Mucosa of rectum (tissue), 2 donors: ENCODE data around the gene BTC.

ENCODE experiments used
- H3K27ac ChIP-seq, 2 donors: one replicate each; pipeline ENCODE4 v1.7.0; 2013; ENCODE audit warnings: inconsistent platforms in 2 of 2, low read depth in 2 of 2, low read length in 2 of 2
- H3K27me3 ChIP-seq, 2 donors: one replicate each; pipeline ENCODE4 v1.7.0; 2013; ENCODE audit warnings: low read length in 2 of 2; ENCODE audit not compliant: control insufficient read depth in 2 of 2, insufficient read depth in 2 of 2
- H3K36me3 ChIP-seq, 2 donors: one replicate each; pipeline ENCODE4 v1.7.0; 2013; ENCODE audit warnings: low read length in 2 of 2; ENCODE audit not compliant: control insufficient read depth in 2 of 2, insufficient read depth in 2 of 2
- H3K4me1 ChIP-seq, 2 donors: one replicate each; pipeline ENCODE4 v1.7.0; 2013; ENCODE audit warnings: low read length in 2 of 2, mild to moderate bottlenecking in 1 of 2; ENCODE audit not compliant: control insufficient read depth in 2 of 2, insufficient read depth in 2 of 2
- H3K4me3 ChIP-seq, 2 donors: one replicate each; pipeline ENCODE4 v1.7.0; 2013; ENCODE audit warnings: low read length in 2 of 2
- H3K9ac ChIP-seq, 2 donors: one replicate each; pipeline ENCODE4 v1.7.0; 2013; ENCODE audit warnings: low read length in 2 of 2, low read depth in 1 of 2, mild to moderate bottlenecking in 1 of 2
- H3K9me3 ChIP-seq, 2 donors: one replicate each; pipeline ENCODE4 v1.7.0; 2013; ENCODE audit warnings: low read length in 2 of 2; ENCODE audit not compliant: control insufficient read depth in 2 of 2
- donor health status: healthy.
- donor health status: Normal muscosa, but diverticular disease.

BTC gene

DNA sequence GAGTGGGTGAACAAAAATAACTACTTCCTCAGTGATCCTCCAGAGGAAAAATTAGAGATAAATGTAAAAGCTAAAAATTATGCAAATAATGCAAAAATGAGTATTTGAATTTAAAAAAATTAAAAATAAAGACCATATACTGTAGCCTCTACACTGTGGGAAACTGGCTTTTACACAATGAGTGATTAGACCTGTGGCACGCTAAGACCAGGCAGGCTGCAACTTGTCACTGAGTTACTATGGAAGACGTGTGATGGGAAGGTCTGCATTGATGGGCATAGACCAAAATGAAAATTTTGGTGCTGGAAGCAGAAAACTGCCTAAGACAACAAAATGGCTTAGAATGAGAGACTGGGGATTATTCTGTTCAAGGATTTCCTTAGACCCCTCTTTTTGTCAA is 30.2 kb downstream of the BTC start:
- Histone ChIP-seq H3K4me1 (no peaks in the 10 kb centered on the region), H3K9ac (no peak overlapping the region), H3K4me3 (no peak overlapping the region), H3K27ac (no peak overlapping the region), H3K9me3 (no peaks in the 10 kb centered on the region), H3K27me3 (no peaks in the 10 kb centered on the region), H3K36me3 (no peaks in the 10 kb centered on the region)

DNA sequence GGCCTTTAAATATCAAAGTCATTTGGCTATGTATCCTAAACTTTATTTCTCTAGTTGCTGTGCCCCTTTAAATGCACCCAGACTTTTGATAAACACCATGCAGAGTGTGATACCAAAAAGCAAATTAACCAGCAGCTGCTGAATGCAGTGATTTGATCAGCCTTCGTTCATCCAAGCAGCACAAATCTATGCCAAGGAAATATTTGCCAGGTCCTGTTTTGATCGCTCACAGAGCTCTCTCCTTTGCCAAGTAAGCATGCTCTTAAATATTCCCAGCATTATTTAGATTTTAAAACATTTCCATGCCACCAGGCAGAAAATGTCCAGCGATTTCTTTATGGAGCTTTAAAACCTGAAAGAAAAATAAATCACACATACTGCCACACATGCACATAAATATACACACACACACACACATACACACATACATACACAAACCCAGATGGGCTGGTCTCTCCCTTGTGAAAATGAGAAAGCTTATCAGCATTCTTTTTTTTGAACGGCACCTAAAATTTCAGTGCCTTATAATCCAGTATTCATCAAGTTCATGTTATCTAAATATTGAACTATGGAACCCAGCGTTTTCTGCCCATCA is 35.7 kb downstream of the BTC start:
- Histone ChIP-seq H3K9me3 (no peaks in the 10 kb centered on the region), H3K4me3 (no peak overlapping the region), H3K36me3 (no peaks in the 10 kb centered on the region), H3K9ac (no peak overlapping the region), H3K27ac (no peak overlapping the region), H3K27me3 (no peaks in the 10 kb centered on the region), H3K4me1 (no peaks in the 10 kb centered on the region)

DNA sequence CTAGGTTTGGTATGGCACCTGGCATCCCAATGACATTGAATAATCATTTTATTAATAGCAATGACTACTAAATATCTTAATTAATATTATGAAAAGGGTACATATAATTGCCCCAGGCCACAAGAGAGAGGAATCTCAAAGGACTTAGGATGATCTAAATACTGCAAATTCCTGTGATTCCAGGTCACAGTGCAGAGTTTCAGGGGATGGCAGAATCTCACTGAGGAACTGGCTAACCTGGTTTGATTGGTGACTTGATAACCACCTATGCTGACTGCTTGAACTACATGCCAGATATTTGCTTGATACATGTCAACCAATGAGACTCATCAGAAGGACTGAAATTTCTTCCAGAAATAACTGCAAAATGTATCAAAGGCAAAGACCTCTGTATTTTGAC is 37.2 kb downstream of the BTC start:
- no peaks in the 10 kb centered on the region for H3K4me1 ChIP-seq
- no peaks in the 10 kb centered on the region for H3K36me3 ChIP-seq
- H3K9me3 ChIP-seq: no peaks in the 10 kb centered on the region
- H3K4me3 ChIP-seq: no peak overlapping the region
- H3K27me3 ChIP-seq: no peaks in the 10 kb centered on the region
- H3K9ac ChIP-seq: no peak overlapping the region
- no peak overlapping the region for H3K27ac ChIP-seq

DNA sequence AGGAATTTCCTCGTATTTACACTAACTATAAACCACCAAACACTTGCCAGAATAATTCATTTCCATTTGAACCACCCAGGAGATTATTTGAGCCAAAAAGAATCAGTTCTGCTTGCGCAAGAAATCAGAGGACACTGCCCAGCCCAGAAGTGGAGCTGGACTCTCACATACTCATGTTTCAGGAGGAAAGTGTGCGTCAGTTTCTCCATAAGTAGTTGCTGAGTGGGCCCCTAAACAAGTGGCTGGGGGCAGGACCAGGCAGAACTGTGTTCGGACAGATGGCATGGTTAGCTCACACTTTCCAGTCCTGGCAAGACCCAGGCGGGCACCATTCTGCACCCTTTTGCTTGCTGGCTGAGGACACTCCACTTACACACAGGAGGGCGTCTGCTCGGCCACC is 38.8 kb downstream of the BTC start:
- Histone ChIP-seq H3K36me3 (no peaks in the 10 kb centered on the region), H3K9me3 (no peaks in the 10 kb centered on the region), H3K4me1 (no peaks in the 10 kb centered on the region), H3K27me3 (no peaks in the 10 kb centered on the region), H3K27ac (no peak overlapping the region), H3K4me3 (no peak overlapping the region), H3K9ac (no peak overlapping the region)

DNA sequence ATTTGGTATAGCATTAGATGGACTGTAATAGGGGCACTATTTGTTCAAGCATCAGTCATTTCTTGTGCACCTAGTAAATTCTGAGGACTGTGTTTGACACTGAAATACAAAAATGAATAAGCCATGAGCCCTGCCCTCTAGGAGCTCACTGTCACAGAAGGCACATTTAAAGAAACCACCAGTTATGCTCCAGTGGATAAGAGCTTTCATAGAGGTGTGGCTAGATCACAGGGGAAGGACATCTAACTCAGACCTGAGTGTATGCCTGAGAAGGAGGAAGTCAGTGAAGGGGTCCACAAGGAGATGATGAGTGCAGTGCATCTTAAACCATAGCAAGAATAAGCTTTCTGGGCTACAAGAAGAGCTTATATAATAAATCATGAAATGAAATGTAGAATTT is 40.1 kb downstream of the BTC start:
- H3K36me3 ChIP-seq: no peaks in the 10 kb centered on the region
- no peaks in the 10 kb centered on the region for H3K27me3 ChIP-seq
- H3K4me1 ChIP-seq: no peaks in the 10 kb centered on the region
- no peaks in the 10 kb centered on the region for H3K9me3 ChIP-seq
- no peak overlapping the region for H3K9ac ChIP-seq
- H3K4me3 ChIP-seq: no peak overlapping the region
- H3K27ac ChIP-seq: no peak overlapping the region

DNA sequence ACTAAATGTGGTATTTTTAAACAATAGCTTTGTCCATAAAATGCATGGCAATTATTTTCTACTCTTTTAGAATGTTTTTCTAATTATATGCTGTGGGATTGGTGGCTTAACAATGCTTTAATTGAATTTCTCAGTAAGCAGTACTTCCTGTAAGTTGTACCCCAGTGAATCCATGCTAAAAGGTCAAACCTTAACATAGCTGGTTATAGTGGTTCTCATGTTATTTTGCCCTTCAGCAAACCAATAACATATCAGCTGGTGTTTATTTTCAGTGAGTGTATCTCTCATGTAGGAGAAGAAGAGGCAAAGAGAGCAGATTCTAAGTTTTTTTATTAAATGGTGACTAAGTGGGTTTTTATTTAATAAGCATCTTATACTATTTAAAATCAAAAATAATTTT is 41.5 kb downstream of the BTC start:
- H3K27me3 ChIP-seq: no peaks in the 10 kb centered on the region
- H3K4me1 ChIP-seq: no peaks in the 10 kb centered on the region
- no peaks in the 10 kb centered on the region for H3K9me3 ChIP-seq
- no peak overlapping the region for H3K4me3 ChIP-seq
- H3K36me3 ChIP-seq: no peaks in the 10 kb centered on the region
- no peak overlapping the region for H3K27ac ChIP-seq
- H3K9ac ChIP-seq: no peak overlapping the region

DNA sequence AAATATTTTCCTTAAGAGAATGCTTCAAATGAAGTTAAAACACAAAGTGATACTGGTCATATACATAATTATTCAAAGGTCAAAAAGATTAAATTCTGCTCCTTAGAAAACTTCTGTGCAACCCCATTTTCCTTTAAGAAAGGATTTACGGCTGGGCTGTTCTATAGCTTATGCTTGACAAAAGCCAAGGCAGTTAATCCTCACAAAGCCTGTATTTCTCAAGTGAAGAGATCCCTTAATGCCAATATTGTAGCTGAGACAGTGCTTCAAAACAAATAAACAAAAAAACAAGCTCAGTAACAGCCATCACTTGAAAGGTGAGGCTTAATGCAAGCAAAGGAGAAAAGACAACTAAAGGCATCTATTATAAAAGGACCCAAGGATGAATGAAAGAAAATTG is 42.5 kb downstream of the BTC start:
- Histone ChIP-seq H3K4me3 (no peak overlapping the region), H3K9me3 (no peaks in the 10 kb centered on the region), H3K27me3 (no peaks in the 10 kb centered on the region), H3K9ac (no peak overlapping the region), H3K4me1 (no peaks in the 10 kb centered on the region), H3K27ac (no peak overlapping the region), H3K36me3 (no peaks in the 10 kb centered on the region)

DNA sequence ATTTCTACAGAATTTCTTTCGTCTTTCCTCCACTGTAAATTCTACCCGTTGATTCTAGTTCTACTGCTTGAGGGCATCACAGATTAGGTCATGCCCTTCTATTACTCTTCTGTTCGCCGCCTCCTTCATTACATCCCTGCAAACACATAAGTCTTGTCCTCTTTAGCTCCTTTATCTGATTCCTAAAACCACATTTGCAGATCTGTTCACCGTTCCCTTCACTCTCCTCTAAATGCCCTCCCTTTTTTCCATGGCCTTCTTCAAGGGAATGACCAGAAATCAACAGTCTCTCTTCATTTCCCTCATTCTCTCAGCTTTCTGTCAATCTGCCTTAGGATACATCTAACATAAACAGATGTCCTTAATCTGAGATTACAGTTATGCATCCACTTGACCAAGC is 43.1 kb downstream of the BTC start:
- Histone ChIP-seq H3K36me3 (no peaks in the 10 kb centered on the region), H3K27ac (no peak overlapping the region), H3K9ac (no peak overlapping the region)

DNA sequence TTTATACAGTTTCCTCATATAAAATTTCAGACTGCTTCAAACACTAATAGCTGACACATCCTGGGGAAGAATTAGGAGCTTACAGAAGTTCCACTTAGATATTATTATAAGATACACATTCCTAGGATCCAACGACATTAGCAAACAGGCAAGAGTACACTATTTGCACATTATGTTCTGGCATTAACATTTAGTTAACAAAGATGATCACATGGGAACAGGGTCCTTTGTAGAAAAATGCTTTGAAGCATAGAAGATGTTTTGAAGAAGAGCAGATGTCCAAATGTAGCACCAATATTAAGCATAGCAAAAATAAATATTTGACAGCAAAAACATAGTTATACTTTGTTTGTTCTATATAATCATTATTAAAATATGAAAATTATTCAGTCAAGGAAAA is 52.1 kb downstream of the BTC start:
- Histone ChIP-seq H3K27me3 (no peaks in the 10 kb centered on the region), H3K9ac (no peak overlapping the region), H3K9me3 (no peaks in the 10 kb centered on the region), H3K36me3 (no peaks in the 10 kb centered on the region), H3K4me1 (no peaks in the 10 kb centered on the region), H3K4me3 (no peak overlapping the region), H3K27ac (no peak overlapping the region)

More for the DNA sequence above, 43.1 kb downstream of the BTC start:
- no peak overlapping the region for H3K4me3 ChIP-seq
- no peaks in the 10 kb centered on the region for H3K4me1 ChIP-seq
- H3K9me3 ChIP-seq: no peaks in the 10 kb centered on the region
- H3K27me3 ChIP-seq: no peaks in the 10 kb centered on the region

DNA sequence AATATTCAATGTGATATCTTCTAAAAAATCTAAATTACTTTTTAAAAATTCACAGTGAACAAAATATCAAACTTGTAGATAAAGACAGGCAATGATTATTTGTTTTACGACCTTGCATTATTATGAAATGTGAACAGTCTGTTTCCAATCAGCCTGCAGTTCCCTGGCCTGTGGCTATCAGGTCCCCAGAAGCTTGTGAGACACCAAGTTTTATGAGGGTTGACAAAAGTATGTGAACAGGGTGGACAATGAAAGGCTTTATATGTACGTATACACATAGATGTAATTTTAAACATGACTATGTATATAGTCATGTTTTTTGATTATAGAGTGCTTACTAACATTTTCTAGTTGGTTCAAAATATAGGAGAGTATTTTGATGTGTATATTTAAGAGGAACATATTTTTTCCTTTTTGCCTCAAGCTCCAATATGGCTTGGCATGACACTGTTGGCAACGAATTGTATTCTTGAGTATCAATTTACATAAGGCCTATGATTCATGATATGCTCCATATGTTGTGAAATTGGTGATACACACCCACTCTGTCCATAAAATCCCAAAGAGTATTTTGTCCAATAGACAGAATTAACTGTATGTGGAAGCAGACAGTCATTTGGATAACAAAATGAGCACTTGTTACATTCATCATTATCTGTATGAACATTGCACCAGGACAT is 55.7 kb downstream of the BTC start:
- H3K27ac ChIP-seq: no peak overlapping the region
- no peaks in the 10 kb centered on the region for H3K27me3 ChIP-seq
- H3K36me3 ChIP-seq: no peaks in the 10 kb centered on the region
- no peak overlapping the region for H3K9ac ChIP-seq
- no peak overlapping the region for H3K4me3 ChIP-seq
- H3K9me3 ChIP-seq: no peaks in the 10 kb centered on the region
- H3K4me1 ChIP-seq: no peaks in the 10 kb centered on the region
